GM10266 (cell line): ENCODE data around the gene SLC5A9.

ENCODE experiments used
- DNase-seq: peaks from one replicate; pipeline ENCODE4 v3.0.0; 2012; ENCODE audit errors: extremely low spot score
- TF ChIP-seq, protein P1 (sequence below): IDR thresholded peaks from 2 replicates; pipeline ENCODE4 v1.5.1; 2012; ENCODE audit warnings: mild to moderate bottlenecking, low read depth; ENCODE audit not compliant: control insufficient read depth, insufficient read depth; ENCODE audit errors: missing control alignments

SLC5A9 gene

DNA sequence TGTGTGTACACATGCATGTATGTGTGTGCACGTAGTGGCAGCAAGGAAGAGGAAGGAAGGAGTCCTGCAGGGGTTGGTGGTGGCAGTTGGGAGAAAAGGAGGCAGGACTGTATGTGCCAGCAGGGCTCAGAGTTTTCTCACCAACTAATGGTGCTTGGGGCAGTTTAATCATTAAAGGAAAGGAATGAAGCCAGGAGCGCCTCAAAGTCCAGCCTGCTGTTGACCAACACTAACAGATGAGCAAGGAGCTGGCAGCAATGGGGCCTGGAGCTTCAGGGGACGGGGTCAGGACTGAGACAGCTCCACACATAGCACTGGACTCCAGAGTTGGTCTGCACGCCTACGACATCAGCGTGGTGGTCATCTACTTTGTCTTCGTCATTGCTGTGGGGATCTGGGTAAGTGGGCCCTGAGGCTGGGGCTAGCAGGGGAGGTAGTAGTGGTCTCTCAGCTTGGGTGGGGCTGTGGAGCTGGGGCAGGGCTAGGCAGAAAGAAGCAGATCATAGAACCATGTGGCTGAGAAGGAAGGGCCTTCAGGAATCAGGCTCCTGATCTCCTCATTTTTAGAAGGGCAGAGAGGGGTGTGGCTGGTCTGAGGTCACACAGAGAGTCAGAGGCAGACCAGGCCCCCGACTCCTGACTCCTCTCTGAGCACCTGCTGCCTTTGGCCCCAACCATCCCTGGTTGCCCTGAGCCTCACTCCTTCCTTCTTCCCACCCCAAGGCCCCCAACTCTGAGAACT lies at the start of gene SLC5A9:
Gene SLC5A9, plus strand, starts transcription at position 216 of the 742 bp plus-strand sequence. Its CDS starts 21 bp downstream, at position 237.
- TF ChIP-seq, protein P1, sequence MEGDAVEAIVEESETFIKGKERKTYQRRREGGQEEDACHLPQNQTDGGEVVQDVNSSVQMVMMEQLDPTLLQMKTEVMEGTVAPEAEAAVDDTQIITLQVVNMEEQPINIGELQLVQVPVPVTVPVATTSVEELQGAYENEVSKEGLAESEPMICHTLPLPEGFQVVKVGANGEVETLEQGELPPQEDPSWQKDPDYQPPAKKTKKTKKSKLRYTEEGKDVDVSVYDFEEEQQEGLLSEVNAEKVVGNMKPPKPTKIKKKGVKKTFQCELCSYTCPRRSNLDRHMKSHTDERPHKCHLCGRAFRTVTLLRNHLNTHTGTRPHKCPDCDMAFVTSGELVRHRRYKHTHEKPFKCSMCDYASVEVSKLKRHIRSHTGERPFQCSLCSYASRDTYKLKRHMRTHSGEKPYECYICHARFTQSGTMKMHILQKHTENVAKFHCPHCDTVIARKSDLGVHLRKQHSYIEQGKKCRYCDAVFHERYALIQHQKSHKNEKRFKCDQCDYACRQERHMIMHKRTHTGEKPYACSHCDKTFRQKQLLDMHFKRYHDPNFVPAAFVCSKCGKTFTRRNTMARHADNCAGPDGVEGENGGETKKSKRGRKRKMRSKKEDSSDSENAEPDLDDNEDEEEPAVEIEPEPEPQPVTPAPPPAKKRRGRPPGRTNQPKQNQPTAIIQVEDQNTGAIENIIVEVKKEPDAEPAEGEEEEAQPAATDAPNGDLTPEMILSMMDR = no peak
- DNase-seq = no peak

DNA sequence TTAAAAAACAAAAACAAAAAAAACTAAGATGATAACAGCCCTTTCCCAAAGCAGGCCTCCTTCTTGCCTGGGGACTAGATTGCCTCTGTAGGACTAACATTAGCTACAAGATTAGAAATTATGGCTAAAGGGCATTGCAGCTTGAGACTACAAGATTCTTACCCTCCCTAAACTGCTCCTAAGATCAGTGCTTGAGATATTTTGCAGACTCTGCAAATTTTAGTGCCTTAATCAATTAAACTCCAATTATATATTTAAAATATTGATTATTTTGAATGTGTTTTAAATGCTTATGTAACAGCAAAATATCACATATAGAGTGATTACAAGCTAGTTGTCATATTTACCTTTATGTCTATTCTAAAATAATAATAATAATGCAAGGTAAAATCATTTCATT lies 47.4 kb upstream of the SLC5A9 start:
- no peak for DNase-seq
- TF ChIP-seq, protein P1 = no peak

DNA sequence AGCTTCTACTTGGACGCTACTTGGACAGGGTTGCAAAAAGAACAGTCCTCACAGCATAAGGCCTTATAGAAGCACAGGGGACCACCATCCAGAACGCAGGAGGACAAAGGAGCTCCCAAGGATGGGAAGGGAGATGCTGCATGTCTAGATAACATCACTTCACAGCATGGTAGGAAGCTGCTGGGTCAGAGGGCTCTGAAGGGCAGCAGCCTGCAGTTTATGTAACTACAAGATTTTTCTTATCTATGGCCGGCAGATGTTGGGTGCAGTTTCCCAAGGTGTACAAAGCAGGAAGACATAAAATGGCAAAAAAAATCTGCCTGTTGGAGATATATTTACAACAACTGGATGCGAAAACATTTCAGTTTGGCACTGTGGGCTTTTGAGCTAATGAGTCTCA lies 45.3 kb upstream of the SLC5A9 start:
- DNase-seq = no peak
- TF ChIP-seq, protein P1 = no peak

DNA sequence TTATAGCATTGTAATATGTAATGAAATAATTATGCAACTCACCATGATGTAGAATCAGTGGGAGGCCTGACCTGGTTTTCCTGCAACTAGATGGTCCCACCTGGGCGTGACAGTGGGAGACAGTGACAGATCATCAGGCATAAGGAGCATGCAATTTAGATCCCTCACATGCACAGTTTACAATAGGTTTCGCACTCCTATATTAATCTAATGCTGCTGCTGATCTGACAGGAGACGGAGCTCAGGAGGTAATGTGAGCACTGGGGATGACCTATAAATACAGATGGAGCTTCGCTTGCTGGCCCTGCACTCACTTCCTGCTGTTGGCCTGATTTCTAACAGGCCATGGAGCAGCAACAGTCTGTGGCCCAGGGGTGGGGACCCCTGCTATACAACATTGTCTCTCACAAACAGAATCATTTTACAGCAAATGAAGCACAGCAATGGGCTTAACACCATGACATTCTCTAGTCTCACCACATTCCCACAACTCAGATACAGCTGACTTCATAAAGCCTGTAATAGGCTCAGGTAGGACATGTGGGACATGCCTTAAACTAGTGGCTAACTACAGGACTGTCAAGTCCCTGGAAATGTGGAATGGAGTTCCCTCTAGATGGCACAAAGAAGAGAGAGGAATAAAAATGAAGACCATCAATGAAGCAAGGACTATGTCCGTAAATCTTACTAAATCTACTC lies 40.7 kb upstream of the SLC5A9 start:
- DNase-seq = no peak
- TF ChIP-seq, protein P1 = no peak

DNA sequence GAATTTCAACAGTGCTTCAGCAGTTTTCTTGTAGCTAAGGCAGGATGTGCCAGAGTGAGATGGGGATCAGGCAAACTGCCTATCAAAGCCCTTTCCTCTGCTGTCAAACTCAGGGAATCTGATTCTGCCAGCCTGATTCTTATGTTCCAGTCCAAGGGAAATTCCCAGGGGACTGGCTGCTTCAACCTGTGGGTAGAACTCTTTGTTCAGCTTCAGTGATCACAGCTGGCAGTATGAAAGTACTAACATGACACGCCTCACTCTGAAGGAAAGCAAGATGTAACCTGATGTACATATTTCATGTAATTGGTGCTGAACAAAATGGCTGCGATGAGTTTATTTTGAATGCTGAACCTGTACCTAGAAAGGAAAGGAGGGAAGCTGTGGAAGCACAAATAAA lies 40.1 kb upstream of the SLC5A9 start:
- TF ChIP-seq, protein P1 = no peak
- DNase-seq = no peak

DNA sequence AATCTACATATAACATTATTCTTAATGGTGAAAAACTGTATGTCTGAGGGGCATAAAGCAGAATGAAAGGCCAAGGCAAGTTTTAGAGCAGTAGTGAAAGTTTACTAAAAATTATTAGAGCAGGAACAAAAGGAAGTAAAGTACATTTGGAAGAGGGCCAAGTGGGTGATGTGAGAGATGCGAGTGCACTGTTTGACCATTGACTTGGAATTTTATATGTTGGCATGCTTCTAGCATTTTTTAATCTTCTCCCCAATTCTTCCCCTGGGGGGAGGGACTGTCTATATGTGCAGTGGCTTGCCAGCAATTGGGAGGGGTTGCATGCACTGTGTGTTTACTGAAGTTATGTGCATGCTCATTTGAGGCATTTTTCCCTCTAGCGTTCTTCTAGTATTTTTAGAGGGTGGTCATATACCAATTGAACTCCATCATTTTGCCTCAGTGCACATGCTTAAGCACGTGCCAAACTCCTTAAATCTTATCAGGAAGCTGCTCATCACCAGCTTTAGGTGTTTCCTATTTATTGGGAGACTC lies 36.1 kb upstream of the SLC5A9 start:
- no peak for DNase-seq
- TF ChIP-seq, protein P1 = no peak

DNA sequence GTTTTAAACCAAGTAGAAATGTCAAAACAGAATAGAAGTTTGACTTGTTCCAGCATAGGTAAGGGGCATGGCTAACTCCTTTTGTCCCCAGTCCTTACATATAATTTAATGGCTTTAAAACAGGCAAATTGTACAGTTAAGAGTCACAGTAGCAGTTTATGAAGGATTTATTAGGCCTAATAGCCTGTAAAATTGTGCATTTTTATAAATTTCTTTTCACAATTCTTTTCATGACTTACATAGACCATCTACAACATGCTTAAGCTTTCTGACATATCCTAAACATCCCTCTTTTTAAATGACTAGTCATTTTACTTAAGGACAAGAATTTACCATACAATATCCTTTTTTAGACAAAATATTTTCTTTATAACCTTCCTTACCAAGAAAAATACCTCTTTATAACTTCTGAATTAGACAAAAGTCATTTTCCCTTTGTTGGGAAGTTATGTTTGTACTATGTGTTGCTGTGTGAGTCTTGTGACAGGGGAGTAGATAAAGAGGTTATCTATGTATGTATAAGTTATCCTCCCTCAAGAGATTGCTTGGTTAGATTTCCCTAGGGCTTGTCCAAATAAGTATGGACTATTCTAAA lies 34.5 kb upstream of the SLC5A9 start:
- TF ChIP-seq, protein P1 = no peak
- no peak for DNase-seq
